Loucy (cell line): ENCODE measurements around the gene ACER3.
A peak's percentile ranks its signal among the peaks of the same experiment; 100 is the strongest.
"Not testable (repeated sequence)": the region's sequence is repeated elsewhere in the genome, so short reads cannot be mapped to it uniquely, and the experiment has no call there.

Experiments used
- H2AFZ ChIP-seq: fragments of 200-600 bp; sonication (generic); 2 replicates; pipeline ENCODE4 v1.6.0; 2016; ENCODE audit warnings: antibody characterized with exemption, mild to moderate bottlenecking, low read length, moderate library complexity
- H3F3A ChIP-seq: fragments of 200-600 bp; 2 replicates; pipeline ENCODE4 v1.6.0; 2016; ENCODE audit warnings: antibody characterized with exemption, low read depth, mild to moderate bottlenecking
- H3K27me3 ChIP-seq: fragments of 200-600 bp; sonication (generic); 2 replicates; pipeline ENCODE4 v1.6.1; 2014; ENCODE audit warnings: low read length, mild to moderate bottlenecking; ENCODE audit not compliant: insufficient read depth, poor library complexity, severe bottlenecking
- H3K36me3 ChIP-seq: fragments of 200-600 bp; sonication (generic); 2 replicates; pipeline ENCODE4 v1.6.1; 2016; ENCODE audit warnings: low read length; ENCODE audit not compliant: insufficient read depth
- H3K4me1 ChIP-seq: fragments of 200-600 bp; sonication (generic); 2 replicates; pipeline ENCODE4 v1.5.1; 2014; ENCODE audit warnings: low read length, mild to moderate bottlenecking; ENCODE audit not compliant: insufficient read depth, poor library complexity, severe bottlenecking
- H3K4me2 ChIP-seq: fragments of 200-600 bp; sonication (generic); 2 replicates; pipeline ENCODE4 v1.6.0; 2014; ENCODE audit warnings: antibody characterized with exemption, low read length, low read depth, mild to moderate bottlenecking; ENCODE audit not compliant: poor library complexity, severe bottlenecking
- H3K4me3 ChIP-seq: fragments of 200-600 bp; sonication (generic); 2 replicates; pipeline ENCODE4 v1.5.1; 2014; ENCODE audit warnings: low read length, mild to moderate bottlenecking, mixed read lengths; ENCODE audit not compliant: poor library complexity, severe bottlenecking
- H3K79me2 ChIP-seq: fragments of 200-600 bp; sonication (generic); 2 replicates; pipeline ENCODE4 v1.6.1; 2014; ENCODE audit warnings: low read length; ENCODE audit not compliant: insufficient read depth
- H3K9ac ChIP-seq: fragments of 200-600 bp; sonication (generic); 2 replicates; pipeline ENCODE4 v1.6.0; 2014; ENCODE audit warnings: mild to moderate bottlenecking, low read depth, low read length, moderate library complexity; ENCODE audit not compliant: poor library complexity, severe bottlenecking
- H3K9me2 ChIP-seq: fragments of 200-600 bp; sonication (generic); replicated peaks from 2 replicates; pipeline ENCODE4 v1.6.1; 2016; ENCODE audit warnings: low read depth, low read length, mixed read lengths
- H3K9me3 ChIP-seq: fragments of 200-600 bp; sonication (generic); 2 replicates; pipeline ENCODE4 v1.6.1; 2014; ENCODE audit warnings: mild to moderate bottlenecking, antibody characterized with exemption, low read length, low read depth; ENCODE audit not compliant: insufficient read depth
- H4K20me1 ChIP-seq: fragments of 200-600 bp; sonication (generic); 2 replicates; pipeline ENCODE4 v1.6.0; 2014; ENCODE audit warnings: antibody characterized with exemption, low read length, mild to moderate bottlenecking; ENCODE audit not compliant: insufficient read depth, poor library complexity, severe bottlenecking
- EZH2phosphoT487 ChIP-seq: fragments of 200-600 bp; IDR thresholded peaks from 2 replicates; pipeline ENCODE4 v1.6.1; 2018; ENCODE audit warnings: antibody characterized with exemption, mild to moderate bottlenecking, moderate library complexity, borderline replicate concordance
- TF ChIP-seq, protein P1 (sequence below): fragments of 200-600 bp; sonication (generic); conservative IDR thresholded peaks from 2 replicates; pipeline ENCODE4 v1.5.1; 2014; ENCODE audit warnings: mild to moderate bottlenecking, antibody characterized with exemption, low read length

ACER3 gene

DNA sequence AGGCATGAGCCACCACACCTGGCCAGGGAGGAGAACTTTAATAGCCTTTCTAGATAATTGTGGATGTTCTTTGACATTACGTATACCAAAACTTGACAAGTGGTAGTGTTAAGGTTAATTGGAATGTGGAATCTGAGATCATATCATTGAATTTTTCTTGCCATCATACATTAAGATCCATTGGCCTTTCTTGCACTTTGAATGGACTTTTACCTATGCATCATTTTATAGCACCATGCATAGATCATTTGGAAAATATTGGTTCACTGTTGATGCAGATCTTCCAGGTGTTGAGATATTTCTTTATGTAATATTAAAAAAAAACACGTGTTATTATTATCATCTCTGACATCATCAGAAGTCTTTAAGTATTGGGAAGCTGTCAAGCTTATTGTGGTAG lies 36.5 kb downstream of the ACER3 start:
- no peak overlapping the region for H3K9ac ChIP-seq
- no peak for TF ChIP-seq EZH2phosphoT487
- TF ChIP-seq, protein P1, sequence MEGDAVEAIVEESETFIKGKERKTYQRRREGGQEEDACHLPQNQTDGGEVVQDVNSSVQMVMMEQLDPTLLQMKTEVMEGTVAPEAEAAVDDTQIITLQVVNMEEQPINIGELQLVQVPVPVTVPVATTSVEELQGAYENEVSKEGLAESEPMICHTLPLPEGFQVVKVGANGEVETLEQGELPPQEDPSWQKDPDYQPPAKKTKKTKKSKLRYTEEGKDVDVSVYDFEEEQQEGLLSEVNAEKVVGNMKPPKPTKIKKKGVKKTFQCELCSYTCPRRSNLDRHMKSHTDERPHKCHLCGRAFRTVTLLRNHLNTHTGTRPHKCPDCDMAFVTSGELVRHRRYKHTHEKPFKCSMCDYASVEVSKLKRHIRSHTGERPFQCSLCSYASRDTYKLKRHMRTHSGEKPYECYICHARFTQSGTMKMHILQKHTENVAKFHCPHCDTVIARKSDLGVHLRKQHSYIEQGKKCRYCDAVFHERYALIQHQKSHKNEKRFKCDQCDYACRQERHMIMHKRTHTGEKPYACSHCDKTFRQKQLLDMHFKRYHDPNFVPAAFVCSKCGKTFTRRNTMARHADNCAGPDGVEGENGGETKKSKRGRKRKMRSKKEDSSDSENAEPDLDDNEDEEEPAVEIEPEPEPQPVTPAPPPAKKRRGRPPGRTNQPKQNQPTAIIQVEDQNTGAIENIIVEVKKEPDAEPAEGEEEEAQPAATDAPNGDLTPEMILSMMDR, result no peak
- H3K27me3 ChIP-seq, result no peaks in the 10 kb centered on the region

DNA sequence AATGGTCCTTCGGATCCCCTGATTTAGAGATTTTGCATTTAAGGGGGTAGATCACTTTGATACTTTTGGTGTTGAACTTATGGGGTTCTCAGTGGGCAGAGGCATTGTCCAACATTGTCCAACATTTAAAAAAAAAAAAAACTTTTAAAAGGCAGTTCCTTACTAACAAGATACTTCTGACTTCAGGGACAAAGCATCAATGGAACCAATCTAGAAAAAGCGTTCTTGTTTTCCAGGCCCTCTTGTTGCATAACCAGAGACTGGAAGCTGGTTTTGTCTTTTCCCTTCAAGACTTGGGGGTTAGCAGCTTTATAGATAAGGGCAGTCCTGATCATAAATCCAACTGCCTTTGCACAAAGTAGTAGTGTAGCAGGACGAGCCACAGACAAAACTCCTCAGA lies 40.4 kb downstream of the ACER3 start:
- TF ChIP-seq, protein P1, result no peak
- no peak for TF ChIP-seq EZH2phosphoT487
- Histone ChIP-seq H3K9me2 (no peaks in the 10 kb centered on the region), H4K20me1 (no peaks in the 10 kb centered on the region), H3K36me3 (no peaks in the 10 kb centered on the region), H3K4me2 (no peak overlapping the region), H3K9ac (no peak overlapping the region), H2AFZ (no peak overlapping the region), H3K79me2 (no peaks in the 10 kb centered on the region), H3K4me1 (peaks cover 13% of the 10 kb centered on the region), H3K9me3 (no peaks in the 10 kb centered on the region), H3F3A (no peaks in the 10 kb centered on the region), H3K4me3 (no peak overlapping the region), H3K27me3 (no peaks in the 10 kb centered on the region)

More for the DNA sequence above, 36.5 kb downstream of the ACER3 start:
- Histone ChIP-seq H3K4me2 (no peak overlapping the region), H3K9me2 (no peaks in the 10 kb centered on the region), H3F3A (no peaks in the 10 kb centered on the region), H3K4me3 (no peak overlapping the region), H2AFZ (no peak overlapping the region), H3K4me1 (peaks cover 4% of the 10 kb centered on the region), H3K9me3 (no peaks in the 10 kb centered on the region), H3K79me2 (no peaks in the 10 kb centered on the region), H3K36me3 (no peaks in the 10 kb centered on the region), H4K20me1 (no peaks in the 10 kb centered on the region)

GRCh38 chr11:76901622-76902021 lies 40.9 kb downstream of the ACER3 start:
- peaks cover 13% of the 10 kb centered on the region for H3K4me1 ChIP-seq
- H3K9ac ChIP-seq, H4K20me1 ChIP-seq, H3K9me3 ChIP-seq, H3K9me2 ChIP-seq, H3K79me2 ChIP-seq, H3K36me3 ChIP-seq, H3F3A ChIP-seq, H3K27me3 ChIP-seq, H3K4me2 ChIP-seq, H3K4me3 ChIP-seq, H2AFZ ChIP-seq: not testable (repeated sequence)

DNA sequence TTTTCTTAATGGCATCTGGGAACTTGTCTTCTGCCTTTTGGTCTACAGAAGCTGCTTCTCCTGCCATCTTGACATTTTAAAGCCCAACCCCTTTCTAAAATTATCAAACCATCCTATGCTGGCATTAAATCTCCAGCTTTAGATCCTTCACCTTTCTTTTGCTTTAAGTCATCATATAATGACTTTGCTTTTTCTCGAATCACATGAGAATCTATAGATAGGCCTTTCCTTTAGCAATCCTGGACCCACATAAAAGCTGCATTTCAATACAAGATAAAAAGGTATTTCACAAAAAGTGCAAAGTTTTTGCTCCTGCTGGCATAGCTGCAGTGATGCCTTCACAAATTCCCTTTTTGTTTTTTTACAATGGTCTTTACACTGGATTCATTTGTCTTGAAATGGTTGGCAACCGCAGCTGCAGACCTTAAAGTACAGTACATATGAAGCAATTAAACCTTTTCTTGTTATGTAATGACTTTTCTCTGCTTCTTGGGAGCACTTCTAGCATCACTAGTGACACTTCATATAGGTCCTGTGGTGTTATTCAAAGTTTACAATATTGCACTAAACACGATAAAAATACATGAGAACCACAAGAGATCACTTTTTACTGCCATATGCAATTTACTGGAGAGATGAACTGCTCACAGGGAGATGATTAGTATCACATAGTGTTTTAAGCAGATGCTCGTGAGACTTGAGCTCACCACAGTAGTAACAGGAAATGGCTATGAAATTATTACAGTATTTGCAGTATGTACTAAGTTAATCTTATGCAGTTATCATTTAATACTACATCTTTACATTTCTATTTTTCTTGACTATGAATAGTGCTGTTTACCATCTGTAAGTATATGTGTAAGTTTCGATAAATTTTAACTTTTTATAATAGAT lies 41.6 kb downstream of the ACER3 start:
- peak overlapping the region; percentile 18 for H3K4me2 ChIP-seq
- TF ChIP-seq, protein P1, result no peak
- TF ChIP-seq EZH2phosphoT487, result no peak
- H2AFZ ChIP-seq, result no peak overlapping the region
- no peaks in the 10 kb centered on the region for H3K36me3 ChIP-seq
- no peak overlapping the region for H3K9ac ChIP-seq
- no peaks in the 10 kb centered on the region for H3F3A ChIP-seq
- no peaks in the 10 kb centered on the region for H3K79me2 ChIP-seq
- no peak overlapping the region for H3K4me3 ChIP-seq
- H3K4me1 ChIP-seq, result peaks cover 13% of the 10 kb centered on the region
- no peaks in the 10 kb centered on the region for H4K20me1 ChIP-seq
- H3K27me3 ChIP-seq, result no peaks in the 10 kb centered on the region
- H3K9me3 ChIP-seq, result no peaks in the 10 kb centered on the region
- no peaks in the 10 kb centered on the region for H3K9me2 ChIP-seq
